GM19467 (cell line): ENCODE measurements around the gene C11orf42.
"Not testable (repeated sequence)": the region's sequence is repeated elsewhere in the genome, so short reads cannot be mapped to it uniquely, and the experiment has no call there.

Source experiments
- ATAC-seq: cut with Tn5 transposase; IDR thresholded peaks from one replicate; pipeline ENCODE4 v1.9.1; 2021; ENCODE audit warnings: mild to moderate bottlenecking, moderate library complexity; ENCODE audit not compliant: unreplicated experiment

Gene C11orf42

GRCh38 chr11:6219359-6219758 is 14.0 kb downstream of the C11orf42 start:
- no peak for ATAC-seq

GRCh38 chr11:6223854-6224253 is 18.5 kb downstream of the C11orf42 start:
- ATAC-seq, result no peak

GRCh38 chr11:6224421-6224820 is 19.1 kb downstream of the C11orf42 start:
- ATAC-seq, result no peak

- ATAC-seq, result no peak
Observed at GRCh38 chr11:6225024-6225423, 19.7 kb downstream of the C11orf42 start.

- no peak for ATAC-seq
Observed at GRCh38 chr11:6225896-6226295, 20.5 kb downstream of the C11orf42 start.

GRCh38 chr11:6228520-6228919 is 23.2 kb downstream of the C11orf42 start:
- ATAC-seq, result no peak

- ATAC-seq, result no peak
Observed at GRCh38 chr11:6229911-6230310, 24.6 kb downstream of the C11orf42 start.

GRCh38 chr11:6232899-6233298 is 27.5 kb downstream of the C11orf42 start:
- ATAC-seq, result no peak

- no peak for ATAC-seq
Observed at GRCh38 chr11:6233984-6234386, 28.6 kb downstream of the C11orf42 start.

- peak; percentile 95 for ATAC-seq
Observed at GRCh38 chr11:6234387-6235107, 29.2 kb downstream of the C11orf42 start, which contains the start of gene FHIP1B. Gene FHIP1B, minus strand, starts transcription at chr11:6234636. Its CDS starts 10,120 bp downstream, at chr11:6224516.

GRCh38 chr11:6237266-6237665 is 31.9 kb downstream of the C11orf42 start:
- ATAC-seq, result no peak

- ATAC-seq, result no peak
Observed at GRCh38 chr11:6237761-6238302, 32.5 kb downstream of the C11orf42 start.

- no peak for ATAC-seq
Observed at GRCh38 chr11:6238902-6239301, 33.5 kb downstream of the C11orf42 start, which contains the start of gene CNGA4. Gene CNGA4, plus strand, starts transcription at chr11:6239089. Its CDS starts 118 bp downstream, at chr11:6239207.

- no peak for ATAC-seq
Observed at GRCh38 chr11:6240139-6240538, 34.8 kb downstream of the C11orf42 start.

- ATAC-seq, result no peak
Observed at GRCh38 chr11:6240781-6241180, 35.4 kb downstream of the C11orf42 start.

GRCh38 chr11:6241316-6241715 is 36.0 kb downstream of the C11orf42 start:
- ATAC-seq, result no peak

- ATAC-seq, result no peak
Observed at GRCh38 chr11:6245536-6245935, 40.2 kb downstream of the C11orf42 start.

- ATAC-seq, result no peak
Observed at GRCh38 chr11:6248248-6248647, 42.9 kb downstream of the C11orf42 start.

GRCh38 chr11:6248897-6249296 is 43.5 kb downstream of the C11orf42 start:
- not testable (repeated sequence) for ATAC-seq

GRCh38 chr11:6249770-6250555 is 44.6 kb downstream of the C11orf42 start:
- no peak for ATAC-seq

- ATAC-seq, result peak; percentile 74
Observed at GRCh38 chr11:6251120-6251733, 45.9 kb downstream of the C11orf42 start.
